ENCODE data around the gene DYSF. TPM values are rescaled to one million over a fixed set of nuclear protein-coding genes. Genes with fewer than 3 reads are reported as not detected.

Gene DYSF
- total RNA-seq, 1 experiment from 2014 or later = 5.5 TPM

DNA sequence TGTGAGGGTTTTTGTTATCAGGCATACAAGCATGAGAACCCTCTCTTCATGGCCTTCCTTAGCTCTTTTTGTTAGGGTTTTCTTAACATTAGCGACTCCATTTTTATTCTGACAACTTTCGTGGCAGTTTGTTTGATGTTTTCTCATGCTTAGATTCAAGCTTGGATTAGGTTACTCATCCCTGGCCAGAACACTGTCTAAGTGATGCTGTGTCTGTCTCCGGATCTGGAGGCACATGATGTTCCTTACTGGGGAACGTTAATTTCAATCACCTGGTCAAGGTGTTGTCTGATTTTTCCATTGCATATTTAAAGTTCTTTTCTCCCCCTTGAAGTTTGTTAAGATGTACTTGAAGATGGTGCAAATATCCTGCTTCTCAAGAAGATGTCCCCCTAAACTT lies 40.7 kb downstream of the DYSF start:
- Mint-ChIP-seq H3K27ac (no peak overlapping the region), H3K36me3 (ENCODE audit: insufficient read depth in 1 of 3, low read depth in 3 of 3) (no peaks in the 10 kb centered on the region; a peak in 1 of 7 replicates)
- no peak overlapping the region for H2AK5ac ChIP-seq (ENCODE audit: insufficient read length, low read length)

More for the DNA sequence above, 40.7 kb downstream of the DYSF start:
- no peaks in the 10 kb centered on the region for H3K23me2 ChIP-seq (ENCODE audit: insufficient read length, low read depth, low read length, poor library complexity, severe bottlenecking)
- no peak overlapping the region for H2AFZ ChIP-seq (ENCODE audit: low read length)
- peaks cover 7% of the 10 kb centered on the region; the same call in 1 of the 2 replicates for H3K4me1 ChIP-seq (ENCODE audit: insufficient read depth, low read length)
- H3K27me3 ChIP-seq (ENCODE audit: insufficient read depth, low read length) = no peaks in the 10 kb centered on the region
- no peak overlapping the region for H3K18ac ChIP-seq (ENCODE audit: insufficient read length, low read depth, low read length)
- H3K4me2 ChIP-seq (ENCODE audit: insufficient read depth, insufficient read length, low read length) = no peak overlapping the region
- no peaks in the 10 kb centered on the region for H3K79me2 ChIP-seq (ENCODE audit: insufficient read depth, low read length)
- Mint-ChIP-seq H3K27me3 (ENCODE audit: low read depth) (no peaks in the 10 kb centered on the region), H3K4me3 (no peak overlapping the region), H3K9me3 (no peaks in the 10 kb centered on the region), H3K4me1 (peaks cover 22 to 25% of the 10 kb centered on the region in 2 experiments)
- H2BK20ac ChIP-seq (ENCODE audit: low read depth, low read length, poor library complexity, severe bottlenecking) = no peak overlapping the region
- no peak overlapping the region for H3T11ph ChIP-seq (ENCODE audit: low read length)
- WGBS (ENCODE audit: extremely low coverage, insufficient read length, low lambda C conversion rate) = no CpG with 5 or more reads among the region's 4 CpGs
- H3K56ac ChIP-seq (ENCODE audit: insufficient read length, low read depth, low read length) = no peak overlapping the region
- no peak overlapping the region for H3K4ac ChIP-seq (ENCODE audit: low read depth, low read length)
- DNase-seq = no peak
- H2BK120ac ChIP-seq (ENCODE audit: low read depth, low read length, poor library complexity, severe bottlenecking) = no peak overlapping the region
- H2BK12ac ChIP-seq (ENCODE audit: insufficient read length, low read depth, low read length) = no peak overlapping the region
- no peaks in the 10 kb centered on the region for H4K20me1 ChIP-seq (ENCODE audit: control insufficient read depth, insufficient read depth, insufficient read length)
- no peak overlapping the region for H2BK5ac ChIP-seq (ENCODE audit: insufficient read length, low read length)
- no peak overlapping the region for H4K8ac ChIP-seq (replicated peaks; ENCODE audit: insufficient read length, low read depth, low read length)
- H2BK15ac ChIP-seq (ENCODE audit: low read depth, low read length) = no peak overlapping the region
- TF ChIP-seq, protein P1, sequence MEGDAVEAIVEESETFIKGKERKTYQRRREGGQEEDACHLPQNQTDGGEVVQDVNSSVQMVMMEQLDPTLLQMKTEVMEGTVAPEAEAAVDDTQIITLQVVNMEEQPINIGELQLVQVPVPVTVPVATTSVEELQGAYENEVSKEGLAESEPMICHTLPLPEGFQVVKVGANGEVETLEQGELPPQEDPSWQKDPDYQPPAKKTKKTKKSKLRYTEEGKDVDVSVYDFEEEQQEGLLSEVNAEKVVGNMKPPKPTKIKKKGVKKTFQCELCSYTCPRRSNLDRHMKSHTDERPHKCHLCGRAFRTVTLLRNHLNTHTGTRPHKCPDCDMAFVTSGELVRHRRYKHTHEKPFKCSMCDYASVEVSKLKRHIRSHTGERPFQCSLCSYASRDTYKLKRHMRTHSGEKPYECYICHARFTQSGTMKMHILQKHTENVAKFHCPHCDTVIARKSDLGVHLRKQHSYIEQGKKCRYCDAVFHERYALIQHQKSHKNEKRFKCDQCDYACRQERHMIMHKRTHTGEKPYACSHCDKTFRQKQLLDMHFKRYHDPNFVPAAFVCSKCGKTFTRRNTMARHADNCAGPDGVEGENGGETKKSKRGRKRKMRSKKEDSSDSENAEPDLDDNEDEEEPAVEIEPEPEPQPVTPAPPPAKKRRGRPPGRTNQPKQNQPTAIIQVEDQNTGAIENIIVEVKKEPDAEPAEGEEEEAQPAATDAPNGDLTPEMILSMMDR (conservative IDR thresholded peaks at IDR 0.05) = no peak
- no peak overlapping the region for H3K14ac ChIP-seq (ENCODE audit: insufficient read depth, low read length)
- H4K91ac ChIP-seq (ENCODE audit: insufficient read length, low read depth, low read length) = no peak overlapping the region
- no peak overlapping the region for H3K9ac ChIP-seq (ENCODE audit: extremely low read depth, insufficient read length, low read length)
- no peaks in the 10 kb centered on the region for H3K9me3 ChIP-seq (ENCODE audit: control insufficient read depth, low read depth, low read length)
- H3K79me1 ChIP-seq (ENCODE audit: insufficient read depth, low read depth, low read length, poor library complexity, severe bottlenecking) = no peaks in the 10 kb centered on the region
- H3K23ac ChIP-seq (ENCODE audit: insufficient read length, low read depth, low read length) = no peak overlapping the region
- H3K27ac ChIP-seq (ENCODE audit: insufficient read length, low read depth, low read length) = no peak overlapping the region
- H4K5ac ChIP-seq (ENCODE audit: insufficient read length, low read depth, low read length) = no peak overlapping the region

Measured in H9 (cell line).